Astrocyte (in vitro differentiated cells and primary cell): Measurements from ENCODE around the gene ACHE. TPM values are rescaled to one million over a fixed set of nuclear protein-coding genes. Genes with fewer than 3 reads are reported as not detected.
A peak's percentile ranks its signal among the peaks of the same experiment; 100 is the strongest.

Source experiments
- DNase-seq: peaks from one replicate; pipeline ENCODE4 v3.0.0-alpha.2; 2010; ENCODE audit warnings: low read depth
- FAIRE-seq: peaks from 2 replicates; lab custom pipeline; 2011; peaks lifted over from hg19 to GRCh38; lab: Jason Lieb, UNC
- H2AFZ ChIP-seq: 2 replicates; pipeline ENCODE4 v1.6.0; 2012; ENCODE audit warnings: low read depth, low read length, inconsistent platforms
- H3K27ac ChIP-seq: 2 replicates; pipeline ENCODE4 v1.5.1; 2011; ENCODE audit warnings: low read depth, low read length, inconsistent platforms
- H3K27me3 ChIP-seq: 2 replicates; pipeline ENCODE4 v1.6.0; 2011; ENCODE audit warnings: low read length, inconsistent platforms; ENCODE audit not compliant: insufficient read depth
- H3K36me3 ChIP-seq: 2 replicates; pipeline ENCODE4 v1.5.1; 2011; ENCODE audit warnings: low read length, inconsistent platforms; ENCODE audit not compliant: insufficient read depth
- H3K4me1 ChIP-seq: 2 replicates; pipeline ENCODE4 v1.5.1; 2011; ENCODE audit warnings: low read length, inconsistent platforms; ENCODE audit not compliant: insufficient read depth
- H3K4me2 ChIP-seq: 2 replicates; pipeline ENCODE4 v1.6.0; 2012; ENCODE audit warnings: low read length, inconsistent platforms
- H3K4me3 ChIP-seq: 2 replicates; pipeline ENCODE4 v1.5.1; 2011; ENCODE audit warnings: low read depth, mild to moderate bottlenecking, low read length, inconsistent platforms; ENCODE audit not compliant: insufficient read depth
- H3K79me2 ChIP-seq: 2 replicates; pipeline ENCODE4 v1.6.0; 2012; ENCODE audit warnings: mild to moderate bottlenecking, low read length, inconsistent platforms; ENCODE audit not compliant: insufficient read depth
- H3K9ac ChIP-seq: 2 replicates; pipeline ENCODE4 v1.6.0; 2012; ENCODE audit warnings: mild to moderate bottlenecking, low read length, inconsistent platforms
- H3K9me3 ChIP-seq: 2 replicates; pipeline ENCODE4 v1.5.1; 2012; ENCODE audit warnings: low read depth, mild to moderate bottlenecking, low read length, inconsistent platforms; ENCODE audit not compliant: insufficient read depth
- H4K20me1 ChIP-seq: 2 replicates; pipeline ENCODE4 v1.6.0; 2012; ENCODE audit warnings: low read length, inconsistent platforms; ENCODE audit not compliant: insufficient read depth
- H3K27ac Mint-ChIP-seq: one replicate; pipeline ENCODE4 v1.8.0; 2021; ENCODE audit warnings: mild to moderate bottlenecking, mixed read lengths; ENCODE audit not compliant: unreplicated experiment
- H3K27me3 Mint-ChIP-seq: one replicate; pipeline ENCODE4 v1.8.0; 2021; ENCODE audit warnings: low read depth, mixed read lengths; ENCODE audit not compliant: unreplicated experiment
- H3K36me3 Mint-ChIP-seq: one replicate; pipeline ENCODE4 v1.8.0; 2021; ENCODE audit warnings: low read depth, mixed read lengths; ENCODE audit not compliant: unreplicated experiment
- H3K4me1 Mint-ChIP-seq: one replicate; pipeline ENCODE4 v1.8.0; 2021; ENCODE audit warnings: low read depth, mixed read lengths; ENCODE audit not compliant: unreplicated experiment
- H3K4me3 Mint-ChIP-seq: one replicate; pipeline ENCODE4 v1.8.0; 2021; ENCODE audit warnings: mild to moderate bottlenecking, moderate library complexity, mixed read lengths; ENCODE audit not compliant: unreplicated experiment
- H3K9me3 Mint-ChIP-seq: one replicate; pipeline ENCODE4 v1.8.0; 2021; ENCODE audit warnings: mild to moderate bottlenecking, mixed read lengths; ENCODE audit not compliant: unreplicated experiment
- CTCF ChIP-seq: IDR thresholded peaks from 2 replicates; pipeline ENCODE4 v1.5.1; 2011; ENCODE audit warnings: low read depth, mild to moderate bottlenecking, inconsistent platforms, low read length, moderate library complexity; ENCODE audit not compliant: insufficient read depth
- EZH2 ChIP-seq: IDR thresholded peaks from 2 replicates; pipeline ENCODE4 v1.6.1; 2012; ENCODE audit warnings: mild to moderate bottlenecking, low read length, inconsistent platforms; ENCODE audit not compliant: insufficient read depth
- total RNA-seq: library from RNA; stranded (reverse); gene quantifications from 2 replicates; pipeline ENCODE4 v1.2.1, GENCODE V29; 2021

The ACHE gene
- total RNA-seq, 1 donor from 2014 or later = 18.9 TPM

GRCh38 chr7:100884736-100885439 is 10.8 kb downstream of the ACHE start:
- no peak for FAIRE-seq
- Histone ChIP-seq H4K20me1 (peaks cover 77% of the 10 kb centered on the region), H3K4me3 (no peak overlapping the region), H3K9ac (no peak overlapping the region), H2AFZ (no peak overlapping the region), H3K79me2 (peaks cover 84% of the 10 kb centered on the region), H3K4me1 (peaks cover 16% of the 10 kb centered on the region), H3K36me3 (peaks cover 48% of the 10 kb centered on the region), H3K27ac (no peak overlapping the region), H3K9me3 (no peaks in the 10 kb centered on the region), H3K4me2 (no peak overlapping the region), H3K27me3 (no peaks in the 10 kb centered on the region)
- TF ChIP-seq CTCF = no peak
- no peak for TF ChIP-seq EZH2
- no peak overlapping the region for H3K4me3 Mint-ChIP-seq
- peak overlapping the region; percentile 80 for H3K27ac Mint-ChIP-seq
- no peaks in the 10 kb centered on the region for H3K27me3 Mint-ChIP-seq
- DNase-seq = no peak
- peaks cover under 1% of the 10 kb centered on the region for H3K9me3 Mint-ChIP-seq
- H3K4me1 Mint-ChIP-seq = peaks cover 10% of the 10 kb centered on the region
- H3K36me3 Mint-ChIP-seq = peaks cover 30% of the 10 kb centered on the region

GRCh38 chr7:100882785-100883526 is 12.7 kb downstream of the ACHE start:
- Mint-ChIP-seq H3K36me3 (peaks cover 28% of the 10 kb centered on the region), H3K27me3 (no peaks in the 10 kb centered on the region), H3K9me3 (peaks cover 1% of the 10 kb centered on the region), H3K4me3 (peak overlapping the region; percentile 57), H3K4me1 (peaks cover 3% of the 10 kb centered on the region), H3K27ac (no peak overlapping the region)
- TF ChIP-seq CTCF = no peak
- TF ChIP-seq EZH2 = no peak
- Histone ChIP-seq H3K4me1 (peaks cover 6% of the 10 kb centered on the region), H3K79me2 (peaks cover 88% of the 10 kb centered on the region), H3K4me3 (no peak overlapping the region), H3K27me3 (no peaks in the 10 kb centered on the region), H3K27ac (no peak overlapping the region), H2AFZ (no peak overlapping the region), H4K20me1 (peaks cover 88% of the 10 kb centered on the region), H3K4me2 (no peak overlapping the region), H3K36me3 (peaks cover 49% of the 10 kb centered on the region), H3K9ac (peak overlapping the region; percentile 23), H3K9me3 (no peaks in the 10 kb centered on the region)
- FAIRE-seq (no peak), DNase-seq (no peak)
